NCI-H748 (cell line): ENCODE results near the gene CH25H.
A peak's percentile ranks its signal among the peaks of the same experiment; 100 is the strongest.

Source experiments
- DNase-seq: peaks from one replicate; lab custom pipeline; 2025; ENCODE audit not compliant: unreplicated experiment; lab: John Stamatoyannopoulos, UW

CH25H gene

DNA sequence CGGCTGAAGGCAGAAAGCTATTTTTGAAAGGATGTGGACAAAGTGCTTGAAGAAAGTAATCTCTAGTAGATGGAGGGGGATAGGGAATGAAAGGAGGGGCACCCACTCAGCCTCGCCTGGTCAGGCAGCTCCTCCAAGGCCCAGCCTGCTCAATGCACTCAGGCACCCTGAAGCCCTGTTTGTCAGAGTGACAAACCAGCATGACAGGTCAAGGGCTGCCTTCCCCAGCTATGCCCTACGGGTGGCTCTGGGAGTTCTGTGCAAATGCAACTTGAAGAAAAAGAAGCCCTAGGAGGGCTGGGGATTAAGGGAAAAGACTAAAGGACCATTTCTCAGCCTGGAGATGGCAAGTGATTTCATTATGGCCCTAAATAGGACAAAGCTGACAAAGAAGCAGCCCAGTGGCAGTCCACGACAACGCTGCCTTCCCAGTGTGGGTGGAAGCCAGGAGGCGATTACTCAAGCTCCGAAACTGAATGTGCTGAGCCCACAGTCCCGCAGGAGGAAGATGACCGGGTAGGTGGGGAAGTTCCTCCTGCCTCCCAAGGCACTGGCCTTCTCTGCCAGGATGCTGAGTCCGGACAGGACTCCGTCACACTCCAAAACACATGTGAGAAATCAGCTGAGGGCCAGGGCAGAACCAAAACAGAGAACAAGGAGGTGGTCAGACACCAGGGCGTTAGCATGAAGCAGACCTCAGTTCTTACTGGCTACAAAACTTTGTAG is 28.1 kb upstream of the CH25H start:
- DNase-seq, result no peak

DNA sequence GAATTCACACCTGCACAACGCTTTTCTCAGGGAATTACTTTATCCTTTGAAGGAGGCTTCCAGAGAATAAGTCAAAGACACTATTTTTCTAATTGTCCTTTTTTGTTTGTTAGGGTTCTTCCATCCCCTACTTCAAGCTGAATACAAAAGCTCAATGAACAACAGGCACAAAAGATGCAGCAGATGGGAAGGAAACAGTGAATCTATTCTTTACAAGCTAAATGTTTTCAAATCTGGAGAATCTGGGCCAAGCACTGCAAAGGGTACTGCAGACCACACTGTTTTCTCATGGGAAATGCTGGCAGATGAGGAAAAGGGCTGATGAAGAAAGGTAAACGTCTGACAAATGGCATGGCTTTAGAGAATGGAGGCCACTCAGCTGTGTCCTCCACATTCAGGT is 25.9 kb upstream of the CH25H start:
- DNase-seq, result no peak

DNA sequence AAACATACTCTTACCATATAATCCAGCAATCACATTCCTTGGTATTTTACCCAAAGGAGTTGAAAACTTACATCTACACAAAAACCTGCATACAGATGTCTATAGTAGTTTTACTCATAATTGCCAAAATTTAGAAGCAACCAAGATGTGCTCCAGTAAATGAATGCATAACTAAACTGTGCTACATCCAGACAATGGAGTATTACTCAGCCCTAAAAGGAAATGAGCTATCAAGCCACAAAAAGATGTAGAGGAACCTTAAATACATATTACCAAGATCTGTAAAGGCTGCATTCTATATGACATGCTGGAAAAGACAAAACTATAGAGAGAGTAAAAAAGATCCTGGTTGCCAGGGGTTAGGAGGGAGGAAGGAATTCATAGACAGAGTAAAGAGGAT is 21.8 kb upstream of the CH25H start:
- no peak for DNase-seq

DNA sequence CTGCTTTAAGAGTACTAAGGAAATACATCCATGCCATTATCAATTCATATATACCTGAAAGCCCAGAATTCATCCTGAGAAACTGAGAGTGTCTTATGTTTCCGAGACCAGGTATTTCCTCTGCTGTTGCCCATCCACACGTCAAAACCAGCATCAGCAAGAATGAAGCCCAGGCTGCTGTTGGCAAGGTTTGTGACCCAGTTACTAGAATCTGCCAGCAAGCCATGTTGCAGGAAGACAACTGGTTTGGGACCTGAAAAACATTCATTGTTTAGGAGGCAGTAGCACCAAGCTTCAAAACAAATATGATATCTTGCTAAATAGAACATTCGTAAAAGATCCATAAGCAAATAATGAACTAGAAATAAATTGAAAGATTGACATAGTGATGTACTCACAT is 21.0 kb upstream of the CH25H start:
- no peak for DNase-seq

DNA sequence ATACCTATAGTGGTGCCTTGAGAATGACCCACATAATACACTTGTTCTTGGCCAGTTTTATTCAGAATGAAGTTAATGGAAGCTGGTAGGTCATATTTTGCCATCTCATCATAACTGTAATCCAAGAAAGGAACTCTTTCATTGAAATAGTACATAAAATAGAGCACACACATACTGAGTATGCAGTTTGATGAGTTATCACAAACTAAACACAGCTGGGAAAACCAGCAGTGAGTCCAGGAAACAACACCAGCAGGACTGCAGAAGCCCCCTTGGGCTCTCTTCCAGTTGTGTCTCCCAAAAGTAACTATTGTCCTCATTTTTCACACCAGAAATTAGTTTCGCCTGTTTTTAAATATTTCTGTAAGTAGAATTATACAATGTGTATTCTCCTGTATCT is 19.8 kb upstream of the CH25H start:
- no peak for DNase-seq

DNA sequence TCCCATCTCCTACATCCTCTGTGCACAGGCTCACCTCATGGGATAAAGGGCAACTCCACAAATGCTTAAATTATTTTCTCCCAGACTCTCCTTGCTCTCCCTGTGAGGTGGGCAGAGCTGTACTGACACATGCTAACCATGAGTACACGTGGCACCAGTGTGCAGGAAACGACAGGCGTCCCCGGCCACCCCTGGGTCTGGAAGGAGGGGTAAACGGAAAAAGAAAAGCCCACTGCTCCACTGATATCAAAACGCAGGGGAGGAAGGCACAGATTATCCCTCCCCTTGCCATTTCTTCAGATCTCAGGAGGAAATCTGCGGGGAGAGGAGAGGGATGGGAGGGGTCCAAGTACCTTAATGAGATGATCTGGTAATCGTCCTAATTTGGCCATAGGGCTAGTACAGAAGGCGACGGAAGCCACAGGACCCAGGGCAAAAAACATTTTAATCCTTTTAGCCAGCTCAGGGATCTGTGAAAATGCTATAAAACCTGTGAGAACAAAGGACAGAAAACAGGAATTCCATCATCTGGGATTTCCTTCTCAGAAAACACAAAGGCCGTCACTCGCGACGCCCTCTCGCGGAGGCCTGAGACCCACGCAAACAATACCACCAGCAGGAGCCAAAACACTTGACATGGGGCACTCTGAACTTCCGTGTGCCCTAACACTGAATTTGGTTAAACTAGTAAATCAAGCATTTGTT is 17.8 kb upstream of the CH25H start:
- peak; percentile 8 for DNase-seq

DNA sequence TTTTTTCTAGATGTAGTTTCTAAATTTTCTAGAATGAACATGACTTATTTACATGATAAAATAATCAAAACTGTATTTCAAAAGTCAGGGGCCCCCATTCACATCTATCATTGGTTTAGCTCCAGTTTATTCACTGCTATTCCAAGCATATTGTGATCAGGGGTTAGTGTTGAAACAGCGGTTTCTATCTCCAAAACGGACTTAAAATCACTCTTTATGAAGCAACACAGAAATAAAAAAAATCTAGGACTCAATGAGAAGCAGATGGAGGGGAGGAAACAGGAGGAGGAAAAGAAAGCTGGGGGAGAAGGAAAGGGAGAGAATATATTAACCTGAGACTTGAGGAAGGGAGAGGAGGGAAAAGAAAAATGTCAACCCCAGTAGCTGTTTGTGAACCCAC is 14.8 kb upstream of the CH25H start:
- DNase-seq, result no peak

DNA sequence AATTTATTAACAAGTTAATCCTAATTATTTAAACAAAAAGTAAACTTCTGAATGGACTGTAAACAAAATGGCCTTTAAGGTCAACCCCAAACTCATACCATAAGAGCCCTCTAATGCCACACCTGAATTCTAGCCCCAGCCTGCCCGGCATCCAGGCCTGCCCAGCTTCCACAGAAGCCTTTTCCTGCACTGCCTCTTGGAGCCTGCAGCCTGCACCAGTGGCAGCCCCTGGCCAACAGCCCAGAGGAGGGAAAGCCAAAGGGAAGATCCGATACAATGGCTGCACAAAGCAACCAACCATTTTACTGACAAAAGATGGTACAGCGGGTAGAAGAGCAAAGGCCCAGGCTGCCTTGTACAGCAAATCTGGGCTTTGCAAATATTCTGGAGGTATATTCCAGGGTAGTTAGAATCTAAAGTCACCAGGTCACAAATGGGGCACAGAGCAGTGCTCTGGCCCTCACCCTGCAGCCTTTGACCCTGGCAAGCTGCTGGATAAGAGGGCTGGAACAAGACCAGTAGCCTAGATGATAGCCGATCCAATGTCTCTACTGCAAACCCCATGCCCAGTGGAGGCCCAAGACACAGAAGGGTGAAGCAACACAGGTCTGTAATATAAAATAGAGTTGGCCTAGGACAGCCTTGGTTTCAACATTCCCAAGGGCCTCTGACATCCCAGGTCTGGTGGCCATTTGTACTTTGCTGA is 12.5 kb upstream of the CH25H start:
- DNase-seq, result no peak

DNA sequence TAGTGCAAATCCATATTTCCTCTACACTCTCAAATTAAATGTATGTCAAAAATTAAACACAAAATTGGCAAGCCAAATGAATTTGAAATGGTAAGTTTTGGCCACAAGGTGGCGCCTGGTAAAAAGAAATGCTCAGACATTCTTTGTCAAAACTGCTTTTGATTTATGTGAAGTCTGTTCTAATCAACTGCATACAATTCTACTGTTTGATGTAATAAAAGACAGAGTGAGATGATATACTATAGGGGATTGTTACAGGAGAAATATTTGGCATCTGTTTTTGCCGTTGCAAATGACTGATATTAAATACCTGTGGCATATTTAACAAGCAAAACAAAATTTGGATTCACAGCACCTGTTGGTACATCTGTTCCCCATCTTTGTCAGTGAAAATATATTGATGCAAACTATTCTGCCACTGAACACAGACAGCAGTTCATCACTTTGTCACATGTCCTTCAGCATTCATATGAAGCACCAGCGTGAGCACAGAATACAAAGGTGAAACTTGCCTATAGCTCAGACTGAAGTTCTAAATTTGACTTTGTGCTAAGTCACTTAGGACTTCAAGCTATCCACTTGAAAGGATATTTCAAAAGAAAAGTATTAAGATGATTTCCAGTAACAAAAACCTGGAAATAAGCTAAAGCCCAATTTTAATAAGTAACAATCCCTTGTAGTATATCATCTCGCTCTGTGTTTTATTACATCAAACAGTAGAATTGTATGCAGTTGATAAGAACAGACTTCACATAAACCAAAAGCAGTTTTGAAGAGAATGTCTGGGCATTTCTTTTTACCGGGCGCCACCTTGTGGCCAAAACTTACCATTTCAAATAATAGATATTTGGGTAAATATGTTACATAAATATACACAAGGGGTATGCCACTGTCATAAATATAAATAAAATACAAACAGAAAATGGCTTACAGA is 10.2 kb upstream of the CH25H start:
- peak; percentile 58 for DNase-seq

DNA sequence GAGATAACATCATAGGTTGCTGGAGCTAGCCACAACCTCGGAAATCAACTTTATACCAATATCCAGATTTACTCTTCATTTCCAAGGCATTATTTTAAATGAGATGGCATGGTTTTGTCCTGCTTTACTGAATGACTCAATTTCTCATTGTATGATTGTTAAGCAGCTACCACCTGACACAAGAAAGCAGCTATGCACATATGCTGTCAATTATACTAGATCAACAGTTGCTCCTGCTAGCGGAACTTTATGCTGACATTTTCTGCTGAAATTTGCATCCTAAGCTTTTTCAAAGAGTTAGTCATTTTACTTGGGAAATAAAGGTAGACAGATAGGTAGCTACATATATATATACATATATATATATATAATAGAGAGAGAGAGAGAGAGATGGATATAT is 8.9 kb upstream of the CH25H start:
- no peak for DNase-seq

DNA sequence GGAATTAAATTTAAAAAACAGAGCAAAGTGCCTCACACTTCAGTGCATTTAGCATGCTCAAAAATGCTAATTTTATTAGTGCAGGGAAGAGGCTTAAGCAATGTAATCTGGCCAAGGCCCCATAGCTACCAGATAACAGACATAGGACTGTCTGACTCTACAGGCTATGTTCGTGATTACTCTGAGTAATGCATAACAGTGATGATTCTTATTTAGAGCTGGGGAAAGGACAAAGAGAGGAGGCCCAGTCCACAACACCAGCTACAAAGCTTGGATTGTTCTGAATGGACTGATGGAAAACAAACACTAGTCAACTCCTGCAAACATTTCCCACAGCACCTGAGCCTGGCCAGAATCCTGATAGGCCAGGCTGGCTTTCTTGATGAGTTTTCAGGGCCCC is 8.4 kb upstream of the CH25H start:
- no peak for DNase-seq

DNA sequence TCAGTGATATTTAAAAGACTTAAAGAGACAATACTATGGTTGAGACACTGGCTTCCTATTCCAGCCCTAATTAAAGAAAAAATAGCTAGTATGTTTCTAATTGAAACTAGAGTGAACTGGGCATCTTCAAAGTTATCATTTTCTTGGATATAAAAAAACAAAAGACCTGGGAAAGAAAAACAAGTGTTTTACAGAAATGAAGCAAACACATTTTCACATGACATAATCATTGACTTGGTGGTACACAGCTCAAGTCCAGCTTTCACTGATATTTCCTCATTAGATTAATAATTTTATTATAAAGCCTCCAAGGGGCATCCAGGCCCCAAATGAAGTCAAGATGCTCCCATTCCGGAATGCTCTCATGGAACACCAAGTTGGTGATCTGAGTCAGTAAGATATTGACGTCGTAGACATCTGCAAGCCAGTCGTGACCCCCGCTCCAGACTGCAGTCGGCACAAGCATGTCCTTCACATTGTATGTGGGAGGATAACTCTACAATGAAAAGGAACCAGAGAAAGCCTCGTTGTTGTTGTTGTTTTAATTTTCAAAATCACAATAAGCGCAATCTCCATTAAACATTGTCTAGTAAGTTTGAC is 7.5 kb upstream of the CH25H start:
- DNase-seq, result no peak

DNA sequence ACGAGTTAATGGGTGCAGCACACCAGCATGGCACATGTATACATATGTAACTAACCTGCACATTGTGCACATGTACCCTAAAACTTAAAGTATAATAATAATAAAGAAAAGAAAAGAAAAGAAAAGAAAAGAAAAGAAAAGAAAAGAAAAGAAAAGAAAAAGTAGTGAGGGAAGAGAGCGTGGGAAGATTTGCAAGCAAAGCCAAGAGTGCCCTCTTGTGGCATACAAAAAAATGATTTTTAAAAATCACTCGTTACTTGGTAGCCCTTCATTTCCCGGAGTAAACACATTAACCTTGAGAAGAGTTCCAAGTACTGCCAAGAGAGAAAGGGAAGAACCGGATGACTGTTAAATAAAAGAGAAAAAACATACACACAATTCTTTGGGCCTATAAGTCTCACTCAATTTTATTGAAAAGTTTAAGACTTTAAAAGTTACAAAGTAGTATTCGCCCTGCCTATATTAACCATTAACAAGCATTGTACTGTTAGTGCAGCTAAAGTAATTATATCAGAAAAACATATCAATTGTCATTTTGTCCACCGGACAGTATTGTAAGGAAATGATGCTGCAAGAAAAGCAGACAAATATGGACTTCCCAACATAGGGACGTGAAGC is 6.2 kb upstream of the CH25H start:
- DNase-seq, result peak; percentile 33

DNA sequence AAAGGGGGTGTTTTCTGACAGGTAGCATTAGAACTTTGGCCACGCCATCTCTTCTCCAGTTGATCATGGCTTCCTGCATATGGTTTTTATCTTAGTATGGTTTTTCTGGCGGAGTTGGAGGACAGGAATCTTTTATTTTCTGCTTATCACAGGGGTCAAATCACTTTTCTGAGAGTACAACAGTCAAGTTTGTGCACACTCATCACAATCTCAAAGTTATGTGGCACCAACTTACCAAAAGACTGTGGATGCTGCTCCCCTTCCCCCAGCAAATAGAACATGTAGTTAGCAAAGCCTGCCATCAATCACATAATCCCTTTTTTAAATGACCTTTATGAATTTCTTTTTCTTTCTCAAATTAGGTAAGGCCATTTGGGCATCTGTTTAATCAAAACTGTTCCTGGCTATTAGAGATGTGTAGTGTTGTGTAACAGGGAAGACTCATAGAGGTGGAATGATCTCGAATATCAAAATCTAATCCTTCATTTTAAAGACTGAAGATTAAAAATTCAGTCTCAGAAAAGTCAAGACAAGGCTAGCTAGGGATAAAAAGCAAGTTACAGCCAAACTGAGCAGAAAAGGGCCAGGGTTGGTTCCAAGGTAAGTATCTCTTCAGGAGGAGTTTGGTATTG is 3.8 kb upstream of the CH25H start:
- DNase-seq, result no peak

DNA sequence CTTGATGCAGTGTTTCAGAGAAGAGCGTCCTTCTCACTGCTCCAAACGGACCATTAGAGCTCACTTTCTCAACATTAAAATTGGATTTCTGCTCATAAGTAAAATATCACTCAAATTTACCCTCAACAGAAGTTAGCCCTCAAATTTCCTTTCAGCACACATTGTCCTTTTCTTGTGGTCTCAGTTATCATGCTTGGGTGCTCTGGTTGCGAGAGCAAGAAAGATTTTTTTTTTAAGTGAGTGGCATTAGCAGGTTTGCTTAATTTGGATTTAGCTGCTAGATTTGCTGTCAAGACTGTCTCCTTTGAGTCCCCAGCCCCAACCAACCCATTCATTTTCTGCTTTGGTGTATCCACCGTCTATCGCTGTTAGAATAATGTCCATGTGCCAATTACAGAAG is 2.6 kb upstream of the CH25H start:
- no peak for DNase-seq

DNA sequence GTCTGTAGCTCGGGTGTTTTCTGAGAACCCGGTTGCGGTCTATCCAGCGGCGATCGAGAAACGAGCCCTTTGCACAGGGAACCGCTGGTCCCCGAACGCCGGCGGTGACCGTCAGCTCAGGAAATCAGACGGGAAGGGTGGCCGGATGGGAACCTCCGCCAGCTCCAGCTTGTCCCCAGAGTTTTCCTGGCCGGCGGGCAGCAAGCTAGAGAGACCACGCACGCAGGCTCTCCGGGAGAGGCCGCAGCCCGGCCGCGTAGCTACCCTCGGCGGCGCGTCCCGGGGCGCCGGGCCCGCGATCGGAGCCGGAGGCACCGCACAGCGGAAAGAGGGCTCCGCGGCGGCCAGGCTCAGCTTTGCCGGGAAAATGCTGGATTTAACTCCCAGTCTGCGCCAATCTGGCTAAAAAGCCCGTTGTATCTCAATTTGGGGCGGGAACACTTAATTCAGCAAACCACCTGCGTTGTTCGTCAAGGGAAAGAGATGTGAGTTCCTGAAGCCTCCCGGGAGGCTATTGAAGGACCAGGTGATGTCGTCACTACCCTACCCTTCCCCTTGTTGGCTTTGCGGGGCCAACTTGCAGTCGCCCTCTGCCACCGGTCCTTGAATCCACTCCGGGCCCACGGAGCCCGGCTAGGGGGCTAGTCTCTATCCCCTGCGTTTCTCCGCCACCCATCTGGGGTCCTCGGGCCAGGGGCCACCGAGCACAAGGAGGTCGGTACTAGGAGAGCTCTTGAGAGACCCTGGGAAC is 859 bp upstream of the CH25H start:
- peak; percentile 57 for DNase-seq

DNA sequence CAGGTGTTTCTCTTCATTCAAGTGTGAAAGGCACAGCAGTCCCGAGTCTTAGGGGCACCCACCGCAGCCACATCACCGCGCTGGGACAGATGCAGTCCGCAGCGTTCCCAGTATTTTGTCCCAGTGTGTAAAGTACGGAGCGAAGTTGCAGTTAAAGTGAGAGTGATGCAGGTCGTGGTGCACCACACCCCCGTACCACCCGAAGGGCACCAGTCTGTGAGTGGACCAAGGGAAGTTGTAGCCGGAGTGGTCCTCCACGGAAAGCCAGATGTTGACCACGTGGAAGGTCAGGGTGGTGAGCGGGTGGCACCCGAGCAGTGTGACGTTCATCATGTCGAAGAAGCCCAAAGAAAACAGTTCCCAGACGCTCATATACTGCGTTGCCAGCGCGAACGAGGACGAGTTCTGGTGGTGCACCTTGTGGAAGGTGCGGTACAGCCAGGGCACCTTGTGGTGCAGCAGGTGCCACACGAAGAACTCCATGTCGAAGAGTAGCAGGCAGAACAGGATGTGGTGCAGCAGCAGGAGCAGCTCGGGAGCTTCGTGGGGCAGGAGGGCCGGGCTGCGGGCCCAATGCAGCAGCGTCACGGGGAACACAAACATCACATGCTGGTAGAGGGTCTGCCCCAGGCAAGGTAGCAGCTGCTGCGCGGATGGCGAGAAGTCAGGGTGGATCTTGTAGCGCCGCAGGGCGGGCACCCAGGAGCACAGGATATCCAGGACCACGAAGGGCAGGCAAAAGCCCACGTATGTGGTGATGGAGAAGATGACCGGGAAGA is 526 bp downstream of the CH25H start:
- DNase-seq, result peak; percentile 67

DNA sequence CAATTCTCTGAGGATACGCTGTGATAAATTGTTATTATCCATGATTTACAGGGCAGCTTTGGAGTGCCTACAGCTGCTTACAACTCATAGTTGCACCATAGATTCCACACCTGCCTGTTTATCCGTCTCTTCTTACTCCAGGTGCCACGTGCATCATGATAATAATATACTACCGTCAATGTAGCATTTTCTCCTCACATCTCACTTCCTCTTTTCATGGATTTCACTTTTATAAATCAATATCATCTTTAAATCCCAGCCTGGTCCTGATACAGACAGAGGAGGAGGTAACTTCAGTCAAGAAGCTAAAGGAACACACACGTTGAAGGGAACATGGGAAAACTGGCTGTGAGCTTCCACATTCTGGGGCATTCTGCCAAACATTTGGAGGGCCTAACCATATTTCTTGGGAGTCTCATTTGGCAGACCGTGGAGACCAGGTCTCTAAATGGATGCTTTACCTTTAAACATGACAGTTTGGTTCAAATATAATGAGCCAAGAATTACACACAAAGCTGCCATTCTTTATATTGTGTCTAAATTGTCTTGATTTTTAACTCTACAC is 2.4 kb downstream of the CH25H start:
- no peak for DNase-seq
